Psoas muscle (tissue), 8 donors: ENCODE data around the gene TBX2. TPM values are rescaled to one million over a fixed set of nuclear protein-coding genes. Genes with fewer than 3 reads are reported as not detected.
A peak's percentile ranks its signal among the peaks of the same experiment; 100 is the strongest.

Experiments
- ATAC-seq, 4 donors: fragments of 200-7000 bp; cut with Tn5 transposase; one replicate each; pipeline ENCODE4 v1.9.1; 2020; ENCODE audit warnings: moderate library complexity in 3 of 4, mild to moderate bottlenecking in 2 of 4
- DNase-seq, 2 donors: peaks; one replicate each; pipeline ENCODE4 v3.0.0-alpha.2; 2020
- H3K27ac ChIP-seq: fragments of 200-600 bp; one replicate; pipeline ENCODE4 v1.8.0; 2022
- H3K27me3 ChIP-seq, 3 donors: fragments of 200-600 bp in 1 of 3; one replicate each; pipeline versions ENCODE4 v1.6.1 to v1.8.0; 2013 to 2022; ENCODE audit warnings: low read length in 2 of 3, mild to moderate bottlenecking in 2 of 3, moderate library complexity in 1 of 3; ENCODE audit not compliant: insufficient read depth in 3 of 3
- H3K36me3 ChIP-seq, 2 donors: fragments of 200-600 bp in 1 of 2; one replicate each; pipeline versions ENCODE4 v1.6.1 to v1.8.0; 2013 to 2022; ENCODE audit warnings: low read depth in 1 of 2, mild to moderate bottlenecking in 1 of 2, moderate library complexity in 1 of 2; ENCODE audit not compliant: insufficient read depth in 1 of 2
- H3K4me1 ChIP-seq: fragments of 200-600 bp; one replicate; pipeline ENCODE4 v1.8.0; 2022
- H3K4me3 ChIP-seq: fragments of 200-600 bp; one replicate; pipeline ENCODE4 v1.8.0; 2022; ENCODE audit warnings: mild to moderate bottlenecking
- H3K9me3 ChIP-seq: fragments of 200-600 bp; one replicate; pipeline ENCODE4 v1.8.0; 2022
- CTCF ChIP-seq: fragments of 200-600 bp; IDR thresholded peaks from one replicate; pipeline ENCODE4 v1.8.0; 2022; ENCODE audit warnings: antibody characterized with exemption
- WGBS, 3 donors: extraction: QIAGEN DNeasy Blood & Tissue Kit; methylation state at CpG; one replicate each; pipeline versions ENCODE4 v1.1.6 to v1.1.7; 2013; 5-methylcytosine and 5-hydroxymethylcytosine counted together
- intact Hi-C, 2 donors: fragments of 100-400 bp; cut with DNase I; formaldehyde crosslinking; loops; one replicate each; pipeline versions ENCODE4 v1.11.0 to v1.14.2; 2022
- polyA plus RNA-seq, 3 donors: library from polyadenylated mRNA; stranded (reverse); fragments of 200-250 nt; gene quantifications; one replicate each; pipeline ENCODE4 v1.2.3, GENCODE V29; 2013
- total RNA-seq, 4 donors: library from RNA; stranded (reverse); fragmentation: NEBNext Ultra II Directional in 2 of 4; extraction: Animal tissue kit (Norgen Biotek cat#: 25700) in 2 of 4; gene quantifications; one replicate each; pipeline versions ENCODE4 v1.2.1 to v1.2.4, GENCODE V29; 2021 to 2023
- donor health status: healthy with polysubstance abuse.
- donor health status: DM: no; HTN: no; CAD: no; lungs with moderate emphysema.
- donor health status: Bipolar disorder and iron deficiency.
- donor health status: healthy.
- donor health status: DM: yes; HTN: yes; CAD: no.
- donor health status: DM: no; HTN: no; CAD: no.
- donor health status: DM: no; HTN: no; CAD: no.
- donor health status: DM: yes; HTN: yes; CAD: no.

TBX2 gene
- total and polyA plus RNA-seq, 7 donors = 3.5 to 8.7 (median 6.3) TPM

- WGBS, 3 donors = 76 to 87% (median 78%) methylated on average over 7 of the region's 7 CpGs
- Histone ChIP-seq H3K27me3 (peaks cover 2 to 38% (median 25%) of the 10 kb centered on the region in 3 donors), H3K4me3 (no peak overlapping the region), H3K4me1 (peaks cover 11% of the 10 kb centered on the region), H3K27ac (no peak overlapping the region), H3K9me3 (no peaks in the 10 kb centered on the region), H3K36me3 (no peaks in the 10 kb centered on the region)
- DNase-seq (peak in 1 of 2 donors; percentile 45), ATAC-seq (no peak)
- intact Hi-C loops = loop anchor here in 1 of 2 donors (10.0 kb wide), 2 partner anchors 389 to 679 kb away; no protein-coding TSS in a partner anchor
- no peak for TF ChIP-seq CTCF
These were observed 5.6 kb upstream of the TBX2 start for GRCh38 chr17:61393904-61394629.

DNA sequence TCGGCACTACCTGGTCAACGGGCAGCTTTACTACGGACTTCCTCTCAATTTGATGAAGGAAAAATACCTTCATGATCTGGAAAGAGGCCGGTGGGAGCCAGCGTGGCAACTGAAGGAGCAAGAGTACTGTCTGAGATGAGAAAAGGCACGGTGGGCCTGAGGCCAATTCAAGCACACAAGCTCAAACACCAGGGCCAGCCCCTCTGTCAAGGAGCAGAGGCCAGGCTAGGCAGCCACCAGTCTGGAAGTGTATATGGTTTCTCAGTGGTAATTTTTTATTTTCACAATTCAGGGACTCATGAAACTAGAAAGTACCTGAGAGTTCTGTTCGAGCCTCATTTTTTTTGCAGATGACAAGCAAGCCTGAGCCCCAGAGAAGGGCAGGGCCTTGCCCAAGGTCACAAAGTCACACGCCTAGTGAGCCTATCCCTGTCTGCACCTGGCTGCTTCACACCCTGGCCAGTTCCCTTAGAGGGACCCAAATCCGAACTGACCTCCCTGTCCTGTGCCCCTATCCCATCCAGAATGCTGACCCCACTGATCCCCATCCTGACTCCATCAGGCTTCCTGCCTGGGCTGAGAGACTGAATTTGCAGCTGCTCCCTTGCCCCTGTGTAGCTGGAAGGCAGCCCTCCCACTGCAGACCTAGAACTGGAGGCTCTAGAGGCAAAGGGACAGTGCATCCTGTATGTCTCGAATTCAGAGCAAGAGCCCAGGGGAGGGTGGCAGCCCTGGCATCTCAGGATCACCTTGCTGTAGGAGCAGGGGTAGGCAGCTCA, 4.8 kb upstream of the TBX2 start:
- H3K4me3 ChIP-seq = peak overlapping the region; percentile 77
- peak overlapping the region; percentile 23 for H3K27ac ChIP-seq
- peaks cover 13% of the 10 kb centered on the region for H3K4me1 ChIP-seq
- WGBS, 3 donors = 79 to 84% (median 81%) methylated on average over 10 of the region's 10 CpGs
- H3K27me3 ChIP-seq = peaks cover 2 to 45% (median 30%) of the 10 kb centered on the region in 3 donors
- peak in 1 of 2 donors; percentile 39 for DNase-seq
- no peak for ATAC-seq
- TF ChIP-seq CTCF = no peak
- intact Hi-C loops = loop anchor here in 1 of 2 donors (10.0 kb wide), 2 partner anchors 390 to 680 kb away; no protein-coding TSS in a partner anchor
- H3K9me3 ChIP-seq = no peaks in the 10 kb centered on the region
- H3K36me3 ChIP-seq = no peaks in the 10 kb centered on the region

DNA sequence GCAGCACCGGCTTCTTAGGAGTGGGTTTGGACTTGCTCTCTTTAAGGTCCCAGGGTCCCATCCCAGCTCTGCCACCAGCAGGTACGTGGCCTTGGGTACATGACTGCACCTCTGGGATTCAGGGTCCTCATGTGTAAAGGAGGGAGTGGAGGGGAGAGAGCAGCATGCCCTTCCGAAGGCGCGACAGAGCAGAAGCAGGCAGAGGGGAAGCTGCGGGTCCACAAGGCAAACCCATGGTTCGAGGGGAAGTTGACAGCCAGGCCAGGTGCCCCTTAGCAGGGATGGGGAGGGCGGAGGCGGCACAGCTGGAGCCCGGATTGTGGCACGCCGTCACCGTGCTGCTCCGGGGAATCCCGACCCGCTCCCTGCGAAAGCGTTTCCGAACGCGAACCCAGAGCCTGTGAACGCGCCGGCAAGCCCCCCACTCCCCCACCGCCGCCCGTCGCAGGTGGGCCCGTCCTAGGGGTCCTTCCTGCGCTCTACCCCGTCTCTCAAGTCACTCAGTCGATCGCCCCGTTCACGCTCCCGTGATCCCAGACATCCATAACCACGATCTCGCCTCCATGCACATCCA, 4.1 kb upstream of the TBX2 start:
- no peak for DNase-seq
- peak overlapping the region; percentile 49 for H3K27ac ChIP-seq
- H3K4me1 ChIP-seq = peaks cover 14% of the 10 kb centered on the region
- WGBS, 3 donors = 39 to 47% (median 42%) methylated on average over 17 to 38 of the region's 38 CpGs
- H3K4me3 ChIP-seq = peak overlapping the region; percentile 77
- H3K27me3 ChIP-seq = peaks cover 2 to 48% (median 30%) of the 10 kb centered on the region in 3 donors
- intact Hi-C loops = loop anchor here in 1 of 2 donors (10.0 kb wide), 2 partner anchors 391 to 681 kb away; no protein-coding TSS in a partner anchor
- no peak for ATAC-seq
- no peaks in the 10 kb centered on the region for H3K9me3 ChIP-seq
- no peaks in the 10 kb centered on the region for H3K36me3 ChIP-seq
- no peak for TF ChIP-seq CTCF

DNA sequence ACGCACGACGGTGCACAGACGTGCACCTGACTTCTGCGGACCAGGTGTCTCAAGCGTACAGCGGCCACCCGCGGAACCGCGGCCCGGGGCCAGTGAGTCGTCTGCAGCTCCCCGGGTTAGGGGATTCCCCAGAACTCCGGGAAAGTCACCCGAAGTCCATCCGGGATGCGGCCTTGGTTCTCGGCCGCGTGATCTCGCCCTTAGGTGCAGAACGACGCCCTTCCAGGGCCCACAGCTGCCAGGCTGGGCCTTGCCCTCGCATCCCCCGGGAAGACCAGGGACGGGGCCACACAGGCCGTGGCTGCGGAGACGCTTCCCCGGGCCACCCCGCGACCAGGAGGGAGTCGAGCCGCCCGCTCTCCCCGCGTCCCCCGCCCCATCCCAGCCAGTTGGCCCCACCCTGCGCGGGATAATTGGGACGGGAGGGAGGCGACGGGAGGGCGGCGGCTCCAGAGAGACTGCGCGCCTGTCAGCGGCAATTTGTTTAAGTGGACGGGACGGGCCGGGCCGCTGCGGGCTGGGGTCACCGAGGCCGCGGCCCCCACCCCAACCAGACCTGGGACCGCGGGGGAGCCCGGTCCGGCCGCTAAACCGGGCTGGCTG, 3.6 kb upstream of the TBX2 start:
- DNase-seq (peak in 1 of 2 donors; percentile 57), ATAC-seq (no peak)
- Histone ChIP-seq H3K9me3 (no peaks in the 10 kb centered on the region), H3K27me3 (peaks cover 2 to 54% (median 34%) of the 10 kb centered on the region in 3 donors), H3K4me1 (peaks cover 17% of the 10 kb centered on the region), H3K36me3 (no peaks in the 10 kb centered on the region), H3K27ac (peak overlapping the region; percentile 49), H3K4me3 (peak overlapping the region; percentile 77)
- no peak for TF ChIP-seq CTCF
- intact Hi-C loops = loop anchor here in 1 of 2 donors (10.0 kb wide), 2 partner anchors 391 to 681 kb away; no protein-coding TSS in a partner anchor
- 6 to 10% (median 8%) methylated on average over 55 to 63 of the region's 63 CpGs for WGBS, 3 donors
